Measurements from ENCODE around the gene PIN4.

DNA sequence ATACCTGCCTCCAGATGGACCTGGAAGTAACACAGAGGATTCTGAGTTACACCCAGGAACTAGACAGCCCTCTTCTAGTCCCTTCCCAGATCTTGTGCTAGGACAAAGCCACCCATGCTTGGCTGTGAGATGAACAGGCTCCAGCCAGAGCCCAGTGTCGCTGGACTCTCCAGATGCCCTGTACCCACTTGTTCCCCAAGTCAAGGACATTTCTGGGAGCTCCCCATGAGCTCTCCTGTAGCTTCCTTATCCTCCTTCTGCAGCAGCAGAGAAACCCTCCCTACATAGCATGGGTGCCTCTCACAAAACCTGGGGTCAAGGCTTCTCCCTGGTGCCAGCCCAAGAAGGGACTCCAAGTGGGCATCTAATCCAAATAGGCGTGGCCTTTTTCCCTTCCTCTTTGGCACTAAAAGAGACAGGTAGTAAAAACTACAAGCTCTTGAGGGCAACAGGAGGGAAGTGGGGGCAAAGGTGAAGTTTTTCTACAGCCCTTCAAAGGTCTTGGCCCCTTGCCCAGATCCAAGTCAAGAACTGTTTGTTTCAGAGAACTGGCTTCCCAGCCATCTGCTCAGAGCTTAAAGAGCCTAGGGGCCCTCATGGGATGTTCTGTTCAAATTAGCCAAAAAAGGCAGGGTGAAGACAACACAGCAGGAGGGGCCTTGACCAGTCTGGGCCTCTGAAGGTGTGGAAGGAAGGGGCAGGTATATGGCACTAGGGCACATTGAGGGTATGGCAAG, 65.8 kb downstream of the PIN4 start:
- TF ChIP-seq EZH2phosphoT487 (IDR thresholded peaks at IDR 0.05; ENCODE audit: low read depth, severe bottlenecking, unreplicated experiment), result no peak
- TF ChIP-seq, protein P1, sequence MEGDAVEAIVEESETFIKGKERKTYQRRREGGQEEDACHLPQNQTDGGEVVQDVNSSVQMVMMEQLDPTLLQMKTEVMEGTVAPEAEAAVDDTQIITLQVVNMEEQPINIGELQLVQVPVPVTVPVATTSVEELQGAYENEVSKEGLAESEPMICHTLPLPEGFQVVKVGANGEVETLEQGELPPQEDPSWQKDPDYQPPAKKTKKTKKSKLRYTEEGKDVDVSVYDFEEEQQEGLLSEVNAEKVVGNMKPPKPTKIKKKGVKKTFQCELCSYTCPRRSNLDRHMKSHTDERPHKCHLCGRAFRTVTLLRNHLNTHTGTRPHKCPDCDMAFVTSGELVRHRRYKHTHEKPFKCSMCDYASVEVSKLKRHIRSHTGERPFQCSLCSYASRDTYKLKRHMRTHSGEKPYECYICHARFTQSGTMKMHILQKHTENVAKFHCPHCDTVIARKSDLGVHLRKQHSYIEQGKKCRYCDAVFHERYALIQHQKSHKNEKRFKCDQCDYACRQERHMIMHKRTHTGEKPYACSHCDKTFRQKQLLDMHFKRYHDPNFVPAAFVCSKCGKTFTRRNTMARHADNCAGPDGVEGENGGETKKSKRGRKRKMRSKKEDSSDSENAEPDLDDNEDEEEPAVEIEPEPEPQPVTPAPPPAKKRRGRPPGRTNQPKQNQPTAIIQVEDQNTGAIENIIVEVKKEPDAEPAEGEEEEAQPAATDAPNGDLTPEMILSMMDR (IDR thresholded peaks at IDR 0.05; ENCODE audit: poor library complexity), result no peak
- TF ChIP-seq EZH2 (IDR thresholded peaks at IDR 0.05; ENCODE audit: borderline replicate concordance), result no peak
